ENCODE measurements around the gene ZNF524.

The ZNF524 gene

DNA sequence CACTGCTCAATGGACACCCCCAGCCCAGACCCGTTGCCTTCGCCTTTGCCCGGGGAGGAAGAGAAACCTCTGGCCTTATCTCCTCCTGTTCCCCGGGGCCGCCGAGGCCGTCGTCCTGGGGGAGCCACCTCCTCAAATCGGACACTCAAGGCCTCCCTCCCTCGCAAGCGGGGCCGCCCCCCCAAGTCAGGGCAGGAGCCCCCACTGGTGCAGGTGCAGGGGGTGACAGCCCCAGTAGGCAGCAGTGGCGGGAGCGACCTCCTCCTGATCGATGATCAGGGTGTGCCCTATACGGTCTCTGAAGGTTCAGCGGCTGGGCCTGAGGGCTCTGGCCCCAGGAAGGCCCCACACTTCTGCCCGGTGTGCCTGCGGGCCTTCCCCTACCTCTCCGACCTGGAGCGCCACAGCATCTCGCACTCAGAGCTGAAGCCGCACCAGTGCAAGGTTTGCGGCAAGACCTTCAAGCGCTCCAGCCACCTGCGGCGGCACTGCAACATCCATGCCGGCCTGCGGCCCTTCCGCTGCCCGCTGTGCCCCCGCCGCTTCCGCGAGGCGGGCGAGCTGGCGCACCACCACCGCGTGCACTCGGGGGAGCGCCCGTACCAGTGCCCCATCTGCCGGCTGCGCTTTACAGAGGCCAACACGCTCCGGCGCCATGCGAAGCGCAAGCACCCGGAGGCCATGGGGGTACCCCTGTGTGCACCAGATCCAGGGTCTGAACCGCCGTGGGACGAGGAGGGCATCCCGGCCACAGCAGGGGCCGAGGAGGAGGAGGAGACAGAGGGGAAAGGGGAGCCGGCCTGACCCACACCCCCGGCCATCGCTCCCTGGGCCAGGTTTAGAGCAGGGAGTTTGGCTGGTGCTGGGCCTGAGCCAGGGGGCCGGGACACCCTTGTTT, 2.3 kb downstream of the ZNF524 start:
- no peak for DNase-seq (ENCODE audit: low read depth in 2 of 2)

DNA sequence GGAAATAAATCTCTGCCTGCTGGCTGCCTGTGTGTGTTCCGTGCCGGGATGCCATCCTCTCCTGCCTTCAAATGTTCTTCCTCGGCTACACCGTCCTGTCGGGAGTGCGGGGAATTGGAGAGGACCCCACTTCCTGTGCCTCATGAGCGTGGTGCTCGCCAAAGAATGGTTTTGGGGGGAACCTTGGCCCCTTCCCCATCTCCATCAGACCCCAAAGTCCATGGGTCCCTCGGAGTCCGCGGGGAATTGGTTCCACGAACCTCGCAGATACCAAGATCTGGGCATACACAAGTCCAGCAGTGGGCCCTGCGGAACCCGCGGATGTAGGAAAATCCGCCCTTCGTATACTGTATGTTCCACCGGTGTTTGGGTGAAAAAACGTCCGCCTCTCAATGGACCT, 3.0 kb downstream of the ZNF524 start:
- no peak for DNase-seq (ENCODE audit: low read depth in 2 of 2)

DNA sequence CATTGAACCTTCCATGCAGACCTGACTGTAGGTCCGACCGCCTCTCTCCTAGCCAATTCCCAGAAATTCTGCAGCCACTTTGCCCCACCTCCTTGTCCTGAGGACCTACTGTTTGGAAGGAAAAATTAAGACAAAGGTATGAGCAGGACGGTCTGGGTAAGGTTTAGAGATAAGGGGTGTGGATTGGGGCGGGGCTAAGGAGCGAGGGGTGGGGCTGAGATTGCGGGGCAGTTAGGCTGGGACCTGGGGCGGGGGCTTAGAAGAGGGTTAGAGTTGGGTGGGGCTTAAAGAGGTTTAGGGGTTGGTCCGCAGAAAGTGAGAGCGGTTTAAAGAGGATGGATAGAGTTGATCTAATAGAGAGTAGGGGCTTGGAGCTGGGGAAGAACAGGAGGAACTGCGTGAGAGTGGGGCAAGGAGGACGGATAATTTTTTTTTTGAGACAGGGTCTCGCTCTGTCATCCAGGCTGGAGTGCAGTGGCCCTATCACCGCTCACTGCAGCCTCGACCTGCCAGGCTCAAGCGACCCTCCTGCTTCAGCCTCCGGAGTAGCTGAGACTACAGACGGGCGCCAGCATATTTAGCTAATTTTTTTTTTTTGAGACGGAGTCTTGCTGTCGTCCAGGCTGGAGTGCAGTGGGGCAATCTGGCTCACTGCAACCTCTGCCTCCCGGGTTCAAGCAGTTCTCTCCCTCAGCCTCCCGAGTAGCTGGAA, 3.6 kb downstream of the ZNF524 start:
- no peak for DNase-seq (ENCODE audit: low read depth in 2 of 2)

DNA sequence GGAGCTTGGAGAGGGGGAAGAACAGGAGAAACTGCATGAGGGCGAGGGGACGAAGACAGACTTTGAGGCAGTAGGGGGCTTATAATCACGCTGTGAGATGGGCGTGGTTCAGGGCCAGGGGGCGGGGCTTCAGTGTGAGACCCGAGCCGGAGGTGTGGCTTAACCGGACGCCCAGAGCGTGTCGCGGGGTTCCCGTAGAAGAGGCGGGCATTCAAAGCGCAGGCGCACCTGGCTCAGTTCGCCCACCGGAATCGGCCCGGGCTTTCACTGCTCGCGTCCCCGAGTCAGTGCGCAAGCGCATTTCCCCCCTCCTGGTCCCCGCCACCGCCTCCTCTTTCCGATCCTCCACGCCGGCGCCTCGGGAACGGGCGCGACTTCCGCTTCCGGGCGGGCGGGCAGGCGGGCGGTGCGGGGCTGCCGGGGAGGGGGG, 5.1 kb downstream of the ZNF524 start:
- peak; percentile 94 to 96 for DNase-seq (ENCODE audit: low read depth in 2 of 2)

DNA sequence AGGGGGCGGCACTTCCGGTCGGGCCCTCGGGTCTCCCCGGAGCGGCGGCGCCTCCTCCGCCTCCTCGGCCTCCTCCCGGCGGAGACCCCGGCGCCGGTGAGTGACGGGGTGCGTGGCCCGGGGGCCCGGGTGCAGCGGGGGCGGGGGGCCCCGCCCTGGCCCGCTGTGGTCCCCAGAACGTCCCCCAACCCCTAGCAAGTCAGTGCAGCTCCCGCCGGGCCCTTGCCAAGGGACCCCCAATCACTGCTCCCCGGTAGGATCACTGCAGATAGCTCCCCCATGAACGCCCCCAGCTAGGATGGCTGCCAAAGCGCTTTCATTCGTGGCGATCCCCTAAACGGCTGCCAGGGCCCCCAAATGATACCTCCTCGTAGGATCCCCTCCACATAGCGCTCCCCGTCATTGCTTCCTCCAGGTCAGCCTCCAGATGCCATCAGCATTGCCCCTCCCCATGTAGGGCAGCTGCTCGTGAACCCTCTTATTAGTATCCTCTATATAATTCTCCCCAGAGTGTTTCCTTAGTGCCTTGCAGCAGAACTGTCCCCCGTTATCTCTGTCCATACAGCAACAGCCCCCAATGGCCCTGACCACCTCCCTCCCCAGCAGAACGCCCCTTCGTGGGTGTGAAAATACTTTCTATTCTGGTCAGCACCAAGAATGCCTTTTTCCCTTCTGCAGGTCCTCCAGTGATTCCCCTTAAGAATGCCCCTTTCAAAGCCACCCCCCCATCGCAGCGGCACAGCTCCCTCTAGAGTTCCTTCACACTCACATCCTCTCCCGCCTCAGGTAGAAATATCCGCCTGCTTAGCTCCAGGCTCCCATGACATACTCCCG, 5.8 kb downstream of the ZNF524 start, which contains the start of gene ZNF865:
TSS of gene ZNF865 (plus strand) at position 11 of the 834 bp plus-strand sequence. CDS start 7,972 bp downstream, outside the sequence.
- peak; percentile 42 to 51 for DNase-seq (ENCODE audit: low read depth in 2 of 2)

DNA sequence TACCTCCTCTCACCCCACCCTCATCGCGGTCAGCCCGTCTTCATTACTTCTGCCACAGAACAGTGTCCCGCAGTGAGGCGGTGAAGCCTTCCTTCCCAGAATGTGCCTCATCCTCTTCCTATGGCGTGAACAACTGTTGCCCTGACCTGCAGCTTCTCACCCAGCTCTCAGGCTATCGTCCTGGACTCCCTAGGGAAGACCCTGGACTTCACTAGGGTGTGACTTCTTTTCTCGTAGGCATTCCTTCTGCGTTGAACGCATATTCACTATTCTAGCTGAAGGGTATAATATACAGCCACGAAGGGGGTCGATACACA, 6.3 kb downstream of the ZNF524 start:
- DNase-seq (ENCODE audit: low read depth in 2 of 2), result no peak

DNA sequence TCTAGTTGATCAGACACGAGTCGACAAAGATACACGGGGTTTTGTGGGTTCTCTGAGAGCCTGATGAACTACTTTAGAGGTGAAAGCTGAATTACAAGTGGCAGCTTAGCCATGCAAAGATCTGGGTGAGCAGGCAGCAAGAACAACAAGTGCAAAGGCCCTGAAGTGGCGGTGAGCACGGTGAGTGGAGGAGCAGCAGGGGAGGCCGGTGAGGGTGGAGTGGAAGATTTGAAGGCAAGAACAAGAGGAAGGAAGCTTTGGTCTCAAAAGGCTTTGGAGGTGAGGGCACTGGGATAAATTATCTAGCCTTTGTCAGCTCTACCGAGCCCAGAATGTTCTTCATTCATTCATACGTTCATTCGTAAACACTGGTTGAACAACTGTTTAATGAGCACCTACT, 6.7 kb downstream of the ZNF524 start:
- DNase-seq (ENCODE audit: low read depth in 2 of 2), result no peak

DNA sequence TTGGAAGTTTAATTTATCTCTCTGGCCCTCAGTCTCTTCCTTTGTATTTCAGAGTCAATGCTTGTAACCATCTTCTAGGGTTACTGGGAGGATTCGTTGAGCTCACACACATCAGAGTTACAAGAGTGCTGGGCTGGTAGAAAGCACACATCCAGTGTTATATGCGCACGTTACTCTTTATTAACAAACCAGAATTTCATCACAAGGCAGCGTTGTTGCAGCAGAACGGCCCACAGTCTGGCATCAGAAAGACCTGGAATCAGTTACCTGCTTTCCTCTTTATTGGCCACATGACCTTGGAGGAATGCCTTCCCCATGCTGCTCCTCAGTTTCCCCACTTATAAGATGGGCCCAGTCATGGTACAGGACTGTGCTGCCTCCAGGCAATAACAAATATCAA, 9.2 kb downstream of the ZNF524 start:
- DNase-seq (ENCODE audit: low read depth in 2 of 2), result no peak

DNA sequence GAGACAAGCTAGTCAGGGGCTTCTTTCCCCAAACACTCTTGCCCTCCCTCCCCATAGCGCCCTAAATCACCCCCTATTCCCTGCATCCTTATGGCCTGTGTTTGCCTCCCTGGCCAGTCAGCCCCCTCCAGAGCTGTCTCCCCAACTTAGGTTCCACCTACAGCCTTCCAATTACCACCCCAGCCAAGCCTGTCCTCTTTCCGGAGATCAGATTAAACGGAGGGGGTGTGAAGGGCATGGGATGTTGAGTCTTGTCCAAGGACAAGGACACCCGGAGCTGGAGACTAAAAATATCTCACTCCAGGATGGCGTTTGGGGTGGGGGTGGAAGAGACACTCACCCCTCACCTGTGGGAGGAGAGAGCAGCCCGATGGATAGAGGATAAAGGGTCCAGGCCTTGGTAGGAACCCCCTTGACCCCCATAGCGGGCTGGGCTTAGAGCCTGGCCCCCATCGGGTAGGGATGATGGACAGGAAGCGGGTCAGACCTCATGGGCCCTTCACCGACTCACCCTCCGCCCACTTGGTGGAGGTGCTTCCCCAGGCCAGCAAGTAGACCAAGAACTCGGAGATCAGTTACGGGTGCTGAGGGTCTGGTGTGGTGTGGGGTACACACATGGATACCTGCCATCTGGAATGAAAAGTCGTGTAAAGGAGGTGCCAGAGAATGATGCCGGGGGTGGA, 11.4 kb downstream of the ZNF524 start:
- DNase-seq (ENCODE audit: low read depth in 2 of 2), result no peak

DNA sequence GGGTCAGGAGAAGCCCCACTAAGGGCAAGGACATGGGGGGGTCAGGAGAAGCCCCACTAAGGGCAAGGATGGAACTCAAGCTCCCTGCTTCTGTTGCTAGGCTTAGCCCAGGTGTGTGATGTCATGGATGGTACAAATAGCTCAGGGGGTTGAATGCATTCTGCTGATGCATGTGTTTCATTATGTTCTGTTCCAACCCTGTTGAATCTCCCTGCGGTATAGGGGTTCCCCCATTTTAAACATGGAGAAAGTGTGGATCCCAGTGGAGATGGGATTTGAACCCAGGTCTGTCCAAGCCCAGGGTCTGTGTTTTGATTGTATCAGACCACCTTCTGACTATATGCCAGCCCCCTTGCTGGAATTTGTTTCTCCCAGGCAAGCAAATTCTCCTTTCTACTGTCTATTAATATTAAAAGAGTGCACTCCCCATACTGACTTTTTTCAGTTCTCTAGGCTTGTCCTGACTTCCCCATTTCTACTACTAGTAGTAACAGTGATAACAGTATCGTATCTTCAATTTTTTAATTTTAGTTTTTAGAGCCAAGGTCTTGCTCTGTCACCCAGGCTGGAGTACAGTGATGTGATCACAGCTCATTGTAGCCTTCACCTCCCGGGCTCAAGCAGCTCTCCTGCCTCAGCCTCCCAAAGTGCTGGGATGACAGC, 12.0 kb downstream of the ZNF524 start:
- no peak for DNase-seq (ENCODE audit: low read depth in 2 of 2)

DNA sequence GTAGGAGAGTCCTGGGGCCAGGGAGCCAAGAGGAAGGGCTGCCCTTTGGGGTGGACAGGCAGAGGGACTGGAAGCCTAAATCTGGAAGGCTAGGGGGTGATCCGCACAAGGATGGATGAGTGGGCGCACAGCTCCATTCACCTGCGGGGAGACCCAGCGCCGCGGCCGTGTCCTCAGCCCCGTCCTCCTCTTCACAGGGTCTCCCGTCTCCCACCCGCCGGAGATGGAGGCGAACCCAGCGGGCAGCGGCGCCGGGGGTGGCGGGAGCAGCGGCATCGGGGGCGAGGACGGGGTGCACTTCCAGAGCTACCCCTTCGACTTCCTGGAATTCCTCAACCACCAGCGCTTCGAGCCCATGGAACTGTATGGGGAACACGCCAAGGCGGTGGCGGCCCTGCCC, 13.3 kb downstream of the ZNF524 start:
- no peak for DNase-seq (ENCODE audit: low read depth in 2 of 2)

DNA sequence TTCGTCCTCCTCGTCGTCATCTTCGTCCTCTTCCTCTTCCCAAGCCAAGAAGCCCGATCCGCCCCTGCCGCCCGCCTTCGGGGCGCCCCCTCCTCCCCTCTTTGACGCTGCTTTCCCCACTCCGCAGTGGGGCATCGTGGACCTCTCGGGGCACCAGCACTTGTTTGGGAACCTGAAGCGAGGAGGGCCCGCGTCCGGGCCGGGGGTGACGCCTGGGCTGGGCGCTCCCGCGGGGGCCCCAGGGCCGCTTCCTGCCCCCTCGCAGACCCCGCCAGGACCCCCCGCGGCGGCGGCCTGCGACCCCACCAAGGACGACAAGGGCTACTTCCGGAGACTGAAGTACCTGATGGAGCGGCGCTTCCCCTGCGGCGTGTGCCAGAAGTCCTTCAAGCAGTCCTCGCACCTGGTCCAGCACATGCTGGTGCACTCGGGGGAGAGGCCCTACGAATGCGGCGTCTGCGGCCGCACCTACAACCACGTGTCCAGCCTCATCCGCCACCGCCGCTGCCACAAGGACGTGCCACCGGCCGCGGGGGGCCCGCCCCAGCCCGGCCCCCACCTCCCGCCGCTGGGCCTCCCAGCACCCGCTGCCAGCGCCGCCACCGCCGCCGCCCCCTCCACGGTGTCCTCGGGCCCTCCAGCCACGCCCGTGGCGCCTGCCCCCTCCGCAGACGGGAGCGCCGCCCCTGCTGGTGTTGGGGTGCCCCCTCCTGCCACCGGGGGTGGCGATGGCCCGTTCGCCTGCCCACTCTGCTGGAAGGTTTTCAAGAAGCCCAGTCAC, 14.0 kb downstream of the ZNF524 start:
- DNase-seq (ENCODE audit: low read depth in 2 of 2), result no peak

DNA sequence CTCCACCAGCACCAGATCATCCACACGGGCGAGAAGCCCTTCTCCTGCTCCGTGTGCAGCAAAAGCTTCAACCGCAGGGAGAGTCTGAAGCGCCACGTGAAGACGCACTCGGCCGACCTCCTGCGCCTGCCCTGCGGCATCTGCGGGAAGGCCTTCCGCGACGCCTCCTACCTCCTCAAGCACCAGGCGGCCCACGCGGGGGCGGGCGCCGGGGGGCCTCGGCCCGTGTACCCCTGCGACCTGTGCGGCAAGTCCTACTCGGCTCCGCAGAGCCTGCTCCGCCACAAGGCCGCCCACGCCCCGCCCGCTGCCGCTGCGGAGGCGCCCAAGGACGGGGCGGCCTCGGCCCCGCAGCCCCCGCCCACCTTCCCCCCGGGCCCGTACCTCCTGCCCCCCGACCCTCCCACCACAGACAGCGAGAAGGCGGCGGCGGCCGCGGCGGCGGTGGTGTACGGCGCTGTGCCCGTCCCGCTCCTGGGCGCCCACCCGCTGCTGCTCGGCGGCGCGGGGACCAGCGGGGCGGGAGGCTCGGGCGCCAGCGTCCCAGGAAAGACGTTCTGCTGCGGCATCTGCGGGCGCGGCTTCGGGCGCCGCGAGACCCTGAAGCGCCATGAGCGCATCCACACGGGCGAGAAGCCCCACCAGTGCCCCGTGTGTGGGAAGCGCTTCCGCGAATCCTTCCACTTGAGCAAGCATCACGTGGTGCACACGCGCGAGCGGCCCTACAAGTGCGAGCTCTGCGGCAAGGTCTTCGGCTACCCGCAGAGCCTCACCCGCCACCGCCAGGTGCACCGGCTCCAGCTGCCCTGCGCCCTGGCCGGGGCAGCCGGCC, 14.8 kb downstream of the ZNF524 start:
- no peak for DNase-seq (ENCODE audit: low read depth in 2 of 2)

DNA sequence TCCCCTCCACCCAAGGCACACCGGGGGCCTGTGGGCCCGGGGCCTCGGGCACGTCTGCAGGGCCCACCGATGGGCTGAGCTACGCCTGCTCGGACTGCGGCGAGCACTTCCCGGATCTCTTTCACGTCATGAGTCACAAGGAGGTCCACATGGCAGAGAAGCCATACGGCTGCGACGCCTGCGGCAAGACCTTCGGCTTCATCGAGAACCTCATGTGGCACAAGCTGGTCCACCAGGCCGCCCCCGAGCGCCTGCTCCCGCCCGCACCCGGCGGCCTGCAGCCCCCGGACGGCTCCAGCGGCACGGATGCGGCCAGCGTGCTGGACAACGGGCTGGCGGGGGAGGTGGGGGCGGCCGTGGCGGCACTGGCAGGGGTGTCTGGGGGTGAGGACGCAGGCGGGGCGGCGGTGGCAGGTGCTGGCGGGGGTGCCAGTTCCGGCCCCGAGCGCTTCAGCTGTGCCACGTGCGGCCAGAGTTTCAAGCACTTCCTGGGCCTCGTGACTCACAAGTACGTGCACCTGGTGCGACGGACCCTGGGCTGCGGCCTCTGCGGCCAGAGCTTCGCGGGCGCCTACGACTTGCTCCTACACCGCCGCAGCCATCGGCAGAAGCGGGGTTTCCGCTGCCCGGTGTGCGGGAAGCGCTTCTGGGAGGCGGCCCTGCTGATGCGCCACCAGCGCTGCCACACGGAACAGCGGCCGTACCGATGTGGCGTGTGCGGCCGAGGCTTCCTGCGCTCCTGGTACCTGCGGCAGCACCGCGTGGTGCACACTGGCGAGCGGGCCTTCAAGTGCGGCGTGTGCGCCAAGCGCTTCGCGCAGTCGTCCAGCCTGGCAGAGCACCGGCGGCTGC, 15.7 kb downstream of the ZNF524 start:
- no peak for DNase-seq (ENCODE audit: low read depth in 2 of 2)

DNA sequence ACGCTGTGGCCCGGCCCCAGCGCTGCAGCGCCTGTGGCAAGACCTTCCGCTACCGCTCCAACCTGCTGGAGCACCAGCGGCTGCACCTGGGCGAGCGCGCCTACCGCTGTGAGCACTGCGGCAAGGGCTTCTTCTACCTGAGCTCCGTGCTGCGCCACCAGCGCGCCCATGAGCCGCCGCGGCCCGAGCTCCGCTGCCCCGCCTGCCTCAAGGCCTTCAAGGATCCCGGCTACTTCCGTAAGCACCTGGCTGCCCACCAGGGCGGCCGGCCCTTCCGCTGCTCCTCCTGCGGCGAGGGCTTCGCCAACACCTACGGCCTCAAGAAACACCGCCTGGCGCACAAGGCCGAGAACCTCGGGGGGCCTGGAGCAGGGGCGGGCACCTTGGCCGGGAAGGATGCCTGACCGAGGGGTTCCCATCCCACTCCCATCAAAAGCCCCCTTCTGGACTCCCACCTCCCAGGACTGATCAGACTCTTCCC, 16.3 kb downstream of the ZNF524 start:
- DNase-seq (ENCODE audit: low read depth in 2 of 2), result no peak

DNA sequence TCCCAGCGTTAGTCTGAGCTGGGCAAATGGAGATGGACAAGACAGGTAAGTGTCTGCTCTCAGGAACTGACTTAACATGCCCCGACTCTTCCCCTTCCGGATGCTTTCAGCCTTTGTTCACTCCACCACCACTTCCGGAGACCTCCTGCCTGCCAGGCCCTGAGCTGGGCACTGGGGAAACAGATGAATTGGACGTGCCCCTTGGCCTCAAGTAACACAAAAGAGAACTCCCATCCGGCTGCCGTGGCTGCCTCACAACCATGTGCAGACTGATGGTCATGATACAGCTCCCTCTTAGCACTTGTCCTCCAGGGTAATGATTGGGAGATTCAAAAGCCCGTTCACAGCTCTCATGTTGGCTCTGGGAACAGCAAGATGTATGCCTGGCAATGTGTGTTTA, 17.3 kb downstream of the ZNF524 start:
- no peak for DNase-seq (ENCODE audit: low read depth in 2 of 2)

DNA sequence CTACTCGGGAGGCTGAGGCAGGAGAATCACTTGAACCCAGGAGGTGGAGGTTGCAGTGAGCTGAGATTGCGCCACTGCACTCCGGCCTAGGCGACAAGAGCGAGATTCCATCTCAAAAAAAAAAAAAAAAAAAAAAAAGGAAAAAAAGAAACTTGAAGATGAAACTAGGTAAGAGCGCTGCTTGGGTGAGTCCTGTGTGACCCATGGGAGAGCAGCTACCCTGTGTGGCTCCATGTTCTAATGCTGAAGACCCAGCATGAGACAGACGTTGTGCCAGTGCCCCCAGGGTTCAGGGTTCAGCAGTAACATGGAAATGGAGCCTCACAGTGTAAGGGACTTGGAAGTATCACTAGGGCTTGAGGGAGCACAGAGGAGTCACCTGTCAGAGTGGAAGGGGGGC, 18.3 kb downstream of the ZNF524 start:
- no peak for DNase-seq (ENCODE audit: low read depth in 2 of 2)

DNA sequence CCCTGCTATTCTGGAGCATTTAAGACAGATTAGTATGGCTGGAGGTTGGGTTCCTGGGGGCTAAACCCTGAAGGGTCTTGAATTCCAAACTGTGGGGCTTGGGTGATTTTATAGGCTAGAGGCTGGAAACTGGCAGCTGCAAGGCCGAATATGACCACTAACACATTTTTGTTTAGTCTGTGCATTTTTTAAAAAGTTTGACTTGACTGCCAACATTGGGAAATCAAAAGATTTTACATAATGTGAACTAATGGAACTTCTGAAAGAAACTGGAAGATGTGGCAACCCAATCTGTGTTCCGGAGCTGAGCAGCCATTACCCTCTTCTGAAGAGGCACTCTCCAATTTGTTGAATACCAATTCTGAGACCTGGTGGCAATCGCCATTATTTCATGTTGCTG, 19.2 kb downstream of the ZNF524 start:
- DNase-seq (ENCODE audit: low read depth in 2 of 2), result no peak

Data from stimulated activated CD8-positive, alpha-beta memory T cell treated with anti-CD3 and anti-CD28 coated beads, Interleukin-7, amount 100 ng/mL, for 1 hour (primary cell).